GM21723 (cell line): ENCODE data around the gene SMCO1.
"Not testable (repeated sequence)": the region's sequence is repeated elsewhere in the genome, so short reads cannot be mapped to it uniquely, and the experiment has no call there.

Experiments used
- ATAC-seq: cut with Tn5 transposase; IDR thresholded peaks from one replicate; pipeline ENCODE4 v1.9.1; 2021; ENCODE audit warnings: mild to moderate bottlenecking, moderate library complexity; ENCODE audit not compliant: unreplicated experiment

The SMCO1 gene

GRCh38 chr3:196523841-196524240 lies 8.7 kb upstream of the SMCO1 start:
- ATAC-seq = no peak

- not testable (repeated sequence) for ATAC-seq
Measured at GRCh38 chr3:196521291-196521690, 6.1 kb upstream of the SMCO1 start.

- no peak for ATAC-seq
Measured at GRCh38 chr3:196519718-196520082, 4.6 kb upstream of the SMCO1 start.

GRCh38 chr3:196518966-196519717 lies 4.0 kb upstream of the SMCO1 start:
- ATAC-seq = no peak

- ATAC-seq = no peak
Measured at GRCh38 chr3:196517919-196518318, 2.8 kb upstream of the SMCO1 start.

- ATAC-seq = no peak
Measured at GRCh38 chr3:196517162-196517800, 2.1 kb upstream of the SMCO1 start.

- ATAC-seq = no peak
Measured at GRCh38 chr3:196514350-196514716, 813 bp downstream of the SMCO1 start.

- ATAC-seq = no peak
Measured at GRCh38 chr3:196513697-196514349, 1.3 kb downstream of the SMCO1 start.

GRCh38 chr3:196511646-196512425 lies 3.3 kb downstream of the SMCO1 start:
- not testable (repeated sequence) for ATAC-seq

- not testable (repeated sequence) for ATAC-seq
Measured at GRCh38 chr3:196511108-196511507, 4.0 kb downstream of the SMCO1 start.

GRCh38 chr3:196506687-196507086 lies 8.5 kb downstream of the SMCO1 start:
- no peak for ATAC-seq

- no peak for ATAC-seq
Measured at GRCh38 chr3:196504556-196504955, 10.6 kb downstream of the SMCO1 start.

- ATAC-seq = not testable (repeated sequence)
Measured at GRCh38 chr3:196504077-196504398, 11.1 kb downstream of the SMCO1 start.

- peak; percentile 79 for ATAC-seq
Measured at GRCh38 chr3:196503196-196504076, 11.7 kb downstream of the SMCO1 start, which contains the start of gene RNF168. Gene RNF168 (minus strand): TSS chr3:196503768. CDS start chr3:196503173, 595 bp downstream.

- no peak for ATAC-seq
Measured at GRCh38 chr3:196502775-196503195, 12.4 kb downstream of the SMCO1 start.

- no peak for ATAC-seq
Measured at GRCh38 chr3:196501316-196502044, 13.7 kb downstream of the SMCO1 start.

- ATAC-seq = no peak
Measured at GRCh38 chr3:196499807-196500524, 15.2 kb downstream of the SMCO1 start.

GRCh38 chr3:196499061-196499460 lies 16.1 kb downstream of the SMCO1 start:
- no peak for ATAC-seq

GRCh38 chr3:196498297-196498696 lies 16.8 kb downstream of the SMCO1 start:
- no peak for ATAC-seq
